Non-pigmented ciliary epithelial cell (primary cell): ENCODE data around the gene NEK10.
A peak's percentile ranks its signal among the peaks of the same experiment; 100 is the strongest.
"Not testable (repeated sequence)": the region's sequence is repeated elsewhere in the genome, so short reads cannot be mapped to it uniquely, and the experiment has no call there.

Experiments
- DNase-seq: peaks from one replicate; pipeline ENCODE4 v3.0.0-alpha.2; 2010; ENCODE audit warnings: low read depth

The NEK10 gene

DNA sequence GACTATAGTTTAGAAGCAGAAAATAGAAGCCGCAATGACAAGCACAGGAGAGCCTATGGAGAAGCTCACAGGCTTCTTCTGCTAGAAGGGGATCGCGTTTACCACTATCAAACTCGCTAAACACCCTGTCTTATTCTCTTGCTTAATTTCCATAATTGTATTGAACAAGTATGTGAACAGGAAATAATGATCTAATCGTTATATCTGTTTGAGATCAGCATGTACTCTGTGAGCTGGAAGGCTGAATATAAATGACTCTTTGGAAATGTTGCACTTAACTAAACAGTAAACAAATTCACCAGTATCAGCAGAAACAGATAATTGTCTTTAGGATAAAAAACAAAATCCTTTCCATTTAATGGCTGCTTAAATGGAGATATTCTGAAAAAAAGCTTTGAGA, 15.0 kb downstream of the NEK10 start:
- DNase-seq, result no peak

DNA sequence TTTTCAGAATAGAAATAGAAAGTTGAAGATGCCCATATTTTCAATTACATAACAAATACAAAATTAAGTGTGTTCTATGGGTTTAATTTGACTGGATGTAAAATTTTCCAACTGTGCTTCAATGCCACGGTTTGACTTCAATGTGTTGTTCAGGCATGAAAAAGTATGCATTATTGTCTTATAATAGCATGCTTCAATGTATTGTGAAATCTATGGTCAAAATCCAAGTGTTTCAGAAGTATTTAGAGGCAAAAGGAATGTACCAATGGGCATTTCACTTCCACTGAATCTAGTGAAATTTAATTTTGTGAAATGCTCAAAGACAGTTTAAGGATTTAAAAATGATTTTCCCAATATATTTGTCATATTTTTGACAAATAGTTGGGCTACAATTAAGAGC, 16.0 kb downstream of the NEK10 start:
- DNase-seq, result no peak

GRCh38 chr3:27352047-27352446, 17.1 kb downstream of the NEK10 start:
- DNase-seq, result no peak

DNA sequence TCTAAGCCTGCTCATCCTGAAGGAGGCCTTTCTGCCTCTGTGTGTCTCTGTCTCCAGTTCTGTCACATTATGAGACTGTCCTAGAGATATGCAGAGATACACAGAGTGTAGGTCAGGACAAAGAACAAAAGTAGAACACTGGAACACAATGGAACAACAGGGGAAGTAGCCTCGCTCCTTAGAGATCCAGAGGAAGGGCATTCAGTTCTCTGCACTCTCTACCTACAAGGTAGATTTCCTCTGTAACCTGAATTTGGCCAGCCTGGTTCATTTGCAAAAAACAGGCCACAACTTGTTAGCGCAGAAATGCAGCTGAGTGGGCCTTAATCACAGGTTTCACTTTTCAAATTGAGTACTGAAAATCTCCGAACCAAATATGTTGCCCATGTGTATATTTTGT, 19.4 kb downstream of the NEK10 start:
- no peak for DNase-seq

GRCh38 chr3:27345959-27346865, 23.0 kb downstream of the NEK10 start:
- DNase-seq, result no peak

GRCh38 chr3:27345493-27345892, 23.7 kb downstream of the NEK10 start:
- DNase-seq, result no peak

DNA sequence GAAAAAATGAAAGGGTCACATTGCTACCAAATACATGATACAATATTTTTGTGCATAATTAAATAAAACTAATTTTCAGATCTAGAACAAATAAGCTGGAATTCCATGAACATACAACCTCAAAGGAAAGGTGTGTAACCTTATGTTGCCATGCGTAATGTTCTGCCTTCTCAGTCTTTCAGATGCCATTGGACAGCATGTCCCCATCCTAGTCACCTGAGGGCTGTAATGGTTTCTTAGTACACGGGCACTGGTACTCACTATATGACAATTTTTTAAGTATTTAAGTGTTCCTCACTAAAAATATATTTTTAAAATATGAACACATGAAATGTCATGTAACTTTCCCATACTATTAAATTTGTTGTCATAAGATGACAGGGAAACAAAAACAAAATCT, 24.1 kb downstream of the NEK10 start:
- DNase-seq, result no peak

GRCh38 chr3:27344192-27344591, 25.0 kb downstream of the NEK10 start:
- DNase-seq, result no peak

DNA sequence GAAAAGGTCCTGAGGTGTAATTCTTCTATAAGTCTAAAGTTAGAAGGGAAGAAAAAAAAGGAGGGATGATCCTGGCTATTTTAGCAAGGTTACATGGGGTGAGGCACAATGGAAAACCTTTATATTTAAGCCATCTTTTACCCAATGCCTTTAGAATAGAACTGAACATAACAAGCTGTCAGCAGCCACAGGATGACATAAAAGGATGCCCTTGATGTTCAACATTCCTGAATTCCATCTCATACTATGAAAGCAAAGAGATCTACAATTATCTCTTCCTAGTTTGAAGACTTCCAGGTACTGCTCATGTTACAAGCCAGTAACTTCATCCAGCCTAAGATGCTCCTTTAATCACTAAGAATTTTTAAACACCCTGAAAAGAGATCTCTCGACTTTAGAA, 26.9 kb downstream of the NEK10 start:
- DNase-seq, result no peak

- no peak for DNase-seq
Observed at GRCh38 chr3:27340534-27340933, 28.6 kb downstream of the NEK10 start.

- DNase-seq, result no peak
Observed at GRCh38 chr3:27335571-27335970, 33.6 kb downstream of the NEK10 start.

- no peak for DNase-seq
Observed at GRCh38 chr3:27333843-27334242, 35.3 kb downstream of the NEK10 start.

- not testable (repeated sequence) for DNase-seq
Observed at GRCh38 chr3:27328982-27329762, 40.0 kb downstream of the NEK10 start.

GRCh38 chr3:27326629-27327545, 42.3 kb downstream of the NEK10 start:
- DNase-seq, result peak; percentile 89

GRCh38 chr3:27326202-27326601, 43.0 kb downstream of the NEK10 start:
- no peak for DNase-seq

DNA sequence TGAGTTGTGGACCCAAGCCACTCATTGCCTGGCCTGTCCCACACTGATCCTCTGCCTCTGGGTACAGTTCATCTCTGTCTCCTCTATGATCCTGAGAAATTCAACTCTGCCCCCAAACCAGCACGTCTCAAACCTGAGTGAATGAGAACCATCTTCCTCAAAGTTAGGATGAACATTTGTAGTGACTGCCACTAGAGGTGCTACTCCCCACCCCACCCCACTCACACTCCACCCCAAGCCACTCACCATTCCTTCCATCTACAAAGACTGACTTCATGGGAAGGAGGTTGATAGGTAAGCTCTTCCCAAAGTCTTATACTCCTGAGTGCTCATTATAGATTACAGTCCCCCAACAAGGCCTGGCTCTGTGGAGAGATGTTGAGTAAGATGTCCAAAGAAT, 43.8 kb downstream of the NEK10 start:
- DNase-seq, result no peak

- no peak for DNase-seq
Observed at GRCh38 chr3:27324686-27325085, 44.5 kb downstream of the NEK10 start.

- no peak for DNase-seq
Observed at GRCh38 chr3:27323087-27323570, 46.1 kb downstream of the NEK10 start.

DNA sequence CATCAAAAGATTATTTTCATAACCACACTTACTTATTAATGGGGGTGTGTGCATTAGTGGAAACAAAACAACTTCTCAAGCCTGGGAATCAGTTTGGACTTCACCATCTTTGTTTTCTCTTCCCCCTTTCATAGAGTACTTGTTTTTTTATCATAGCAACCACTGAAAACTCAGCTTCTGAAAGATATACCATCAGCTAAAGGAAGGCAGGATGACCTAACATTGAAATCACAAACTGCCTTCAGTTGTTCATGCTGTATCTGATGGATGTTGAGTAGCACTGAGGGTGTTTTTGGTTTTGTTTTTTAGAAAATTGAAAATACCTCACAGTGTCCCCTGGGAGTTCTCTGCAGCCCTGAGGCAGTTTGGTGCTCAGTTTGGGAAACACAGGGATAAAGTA, 46.5 kb downstream of the NEK10 start:
- no peak for DNase-seq

GRCh38 chr3:27319847-27320526, 49.2 kb downstream of the NEK10 start:
- DNase-seq, result no peak

DNA sequence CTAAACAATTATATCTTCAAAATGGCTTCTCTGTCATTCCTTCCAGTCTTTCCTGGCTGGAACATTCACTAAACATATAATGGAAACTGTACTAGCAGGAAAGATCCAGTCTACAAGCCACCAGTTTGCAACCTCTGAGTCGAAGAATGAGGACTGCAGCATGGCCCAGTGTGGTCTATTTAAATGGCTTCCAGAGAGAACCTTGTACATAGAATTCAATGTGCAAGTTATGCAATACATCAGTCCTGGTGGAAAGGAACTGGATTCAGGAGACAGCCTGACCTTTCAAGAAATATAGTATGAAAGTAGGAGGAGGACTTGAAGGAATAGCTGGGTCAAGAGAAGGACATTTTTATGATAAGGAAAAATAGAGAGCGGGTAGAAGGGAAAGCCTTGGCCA, 49.9 kb downstream of the NEK10 start:
- no peak for DNase-seq
